Measurements from ENCODE around the gene ADGB.
"Not testable (repeated sequence)": the region's sequence is repeated elsewhere in the genome, so short reads cannot be mapped to it uniquely, and the experiment has no call there.

- not testable (repeated sequence) for TF ChIP-seq CTCF (IDR thresholded peaks at IDR 0.05); ZFX (IDR thresholded peaks at IDR 0.05; ENCODE audit: borderline replicate concordance)
These were observed 194.4 kb downstream of the ADGB start for GRCh38 chr6:146793218-146793617.
